ENCODE results near the gene DLG2.

Gene DLG2

GRCh38 chr11:84685149-84685548 lies 942.0 kb downstream of the DLG2 start:
- TF ChIP-seq GABPA (IDR thresholded peaks at IDR 0.05; ENCODE audit: low read depth) (no peak), REST (IDR thresholded peaks at IDR 0.05; ENCODE audit: insufficient replicate concordance, low read depth) (no peak), POLR2AphosphoS5 (IDR thresholded peaks at IDR 0.05; ENCODE audit: low read depth) (no peak), SPI1 (IDR thresholded peaks at IDR 0.05; ENCODE audit: borderline replicate concordance, low read depth) (no peak)
- TF ChIP-seq, protein P1, sequence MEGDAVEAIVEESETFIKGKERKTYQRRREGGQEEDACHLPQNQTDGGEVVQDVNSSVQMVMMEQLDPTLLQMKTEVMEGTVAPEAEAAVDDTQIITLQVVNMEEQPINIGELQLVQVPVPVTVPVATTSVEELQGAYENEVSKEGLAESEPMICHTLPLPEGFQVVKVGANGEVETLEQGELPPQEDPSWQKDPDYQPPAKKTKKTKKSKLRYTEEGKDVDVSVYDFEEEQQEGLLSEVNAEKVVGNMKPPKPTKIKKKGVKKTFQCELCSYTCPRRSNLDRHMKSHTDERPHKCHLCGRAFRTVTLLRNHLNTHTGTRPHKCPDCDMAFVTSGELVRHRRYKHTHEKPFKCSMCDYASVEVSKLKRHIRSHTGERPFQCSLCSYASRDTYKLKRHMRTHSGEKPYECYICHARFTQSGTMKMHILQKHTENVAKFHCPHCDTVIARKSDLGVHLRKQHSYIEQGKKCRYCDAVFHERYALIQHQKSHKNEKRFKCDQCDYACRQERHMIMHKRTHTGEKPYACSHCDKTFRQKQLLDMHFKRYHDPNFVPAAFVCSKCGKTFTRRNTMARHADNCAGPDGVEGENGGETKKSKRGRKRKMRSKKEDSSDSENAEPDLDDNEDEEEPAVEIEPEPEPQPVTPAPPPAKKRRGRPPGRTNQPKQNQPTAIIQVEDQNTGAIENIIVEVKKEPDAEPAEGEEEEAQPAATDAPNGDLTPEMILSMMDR (IDR thresholded peaks at IDR 0.05; ENCODE audit: insufficient read depth, low read length) = no peak
- Histone ChIP-seq H3K27ac (replicated peaks) (no peak overlapping the region), H3K4me3 (replicated peaks; ENCODE audit: insufficient read depth, low read length) (no peak overlapping the region), H3K27me3 (ENCODE audit: insufficient read depth, poor library complexity, severe bottlenecking) (no peaks in the 10 kb centered on the region)
- DNase-seq (ENCODE audit: low read depth in 1 of 2, low spot score in 1 of 2) = no peak

DNA sequence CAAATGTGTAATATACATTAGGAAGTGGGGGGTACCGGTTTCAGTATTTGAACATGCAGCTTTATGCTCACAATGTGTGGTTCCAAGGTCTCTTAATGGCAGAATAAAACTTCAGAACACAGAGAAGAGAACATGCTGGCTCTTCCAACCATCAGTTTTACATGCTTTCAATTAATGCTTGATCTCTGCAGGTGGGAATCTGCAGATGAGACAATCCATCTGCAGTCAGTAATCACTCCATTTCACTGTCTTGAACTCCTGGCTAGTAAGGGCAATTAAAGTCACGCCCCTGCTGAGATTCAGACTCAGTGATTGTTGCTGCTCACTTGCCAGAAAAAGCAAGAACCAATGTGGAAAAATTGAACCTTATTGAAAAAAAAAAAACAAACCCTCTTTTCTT lies 945.7 kb downstream of the DLG2 start:
- no peak overlapping the region for H3K4me3 ChIP-seq (replicated peaks; ENCODE audit: insufficient read depth, low read length)
- TF ChIP-seq POLR2AphosphoS5 (IDR thresholded peaks at IDR 0.05; ENCODE audit: low read depth) = no peak
- TF ChIP-seq SPI1 (IDR thresholded peaks at IDR 0.05; ENCODE audit: borderline replicate concordance, low read depth) = no peak
- TF ChIP-seq REST (IDR thresholded peaks at IDR 0.05; ENCODE audit: insufficient replicate concordance, low read depth) = no peak
- TF ChIP-seq GABPA (IDR thresholded peaks at IDR 0.05; ENCODE audit: low read depth) = no peak
- TF ChIP-seq, protein P1 (IDR thresholded peaks at IDR 0.05; ENCODE audit: insufficient read depth, low read length) = no peak
- no peaks in the 10 kb centered on the region for H3K27me3 ChIP-seq (ENCODE audit: insufficient read depth, poor library complexity, severe bottlenecking)
- no peak for DNase-seq (ENCODE audit: low read depth in 1 of 2, low spot score in 1 of 2)
- H3K27ac ChIP-seq (replicated peaks) = no peak overlapping the region

GRCh38 chr11:84675396-84676025 lies 951.6 kb downstream of the DLG2 start:
- TF ChIP-seq GABPA (IDR thresholded peaks at IDR 0.05; ENCODE audit: low read depth) (no peak), SPI1 (IDR thresholded peaks at IDR 0.05; ENCODE audit: borderline replicate concordance, low read depth) (no peak), REST (IDR thresholded peaks at IDR 0.05; ENCODE audit: insufficient replicate concordance, low read depth) (no peak), POLR2AphosphoS5 (IDR thresholded peaks at IDR 0.05; ENCODE audit: low read depth) (no peak)
- TF ChIP-seq, protein P1 (IDR thresholded peaks at IDR 0.05; ENCODE audit: insufficient read depth, low read length) = no peak
- DNase-seq (ENCODE audit: low read depth in 1 of 2, low spot score in 1 of 2) = no peak
- Histone ChIP-seq H3K4me3 (replicated peaks; ENCODE audit: insufficient read depth, low read length) (no peak overlapping the region), H3K27me3 (ENCODE audit: insufficient read depth, poor library complexity, severe bottlenecking) (no peaks in the 10 kb centered on the region), H3K27ac (replicated peaks) (no peak overlapping the region)
